Measurements from ENCODE around the gene DDX3X. TPM values are rescaled to one million over a fixed set of nuclear protein-coding genes. Genes with fewer than 3 reads are reported as not detected.

Gene DDX3X
- total and polyA plus RNA-seq, 8 donors = 23.2 to 142 (median 96.4) TPM

- no peaks in the 10 kb centered on the region for H3K27me3 ChIP-seq
- peak overlapping the region in 3 of 4 donors; percentile 91 to 93 (median 92) for H3K4me3 ChIP-seq
- TF ChIP-seq CTCF (IDR thresholded peaks at IDR 0.05) = no peak
- peaks cover 0 to 23% (median 0%) of the 10 kb centered on the region in 3 donors for H3K36me3 ChIP-seq
- H3K27ac ChIP-seq = no peak overlapping the region
- H3K9me3 ChIP-seq = no peaks in the 10 kb centered on the region
- FAIRE-seq (no peak), ATAC-seq (no peak), DNase-seq (no peak)
- intact Hi-C loops (cut with DNase I) = no loop called here
- H3K4me1 ChIP-seq = peaks cover 13 to 32% (median 25%) of the 10 kb centered on the region in 3 donors
- 36 to 65% methylated on average over 7 of the region's 7 CpGs for WGBS, 2 donors
Observed at GRCh38 chrX:41336447-41336846, 2.5 kb downstream of the DDX3X start.

GRCh38 chrX:41337140-41337539 is 3.2 kb downstream of the DDX3X start:
- Histone ChIP-seq H3K4me1 (peaks cover 13 to 32% (median 21%) of the 10 kb centered on the region in 3 donors), H3K27me3 (no peaks in the 10 kb centered on the region), H3K36me3 (peaks cover 0 to 30% (median 4%) of the 10 kb centered on the region in 3 donors), H3K4me3 (peak overlapping the region in 2 of 4 donors; percentile 91 to 93), H3K27ac (no peak overlapping the region), H3K9me3 (no peaks in the 10 kb centered on the region)
- TF ChIP-seq CTCF (IDR thresholded peaks at IDR 0.05) = no peak
- intact Hi-C loops (cut with DNase I) = no loop called here
- FAIRE-seq (no peak), ATAC-seq (no peak), DNase-seq (no peak)
- WGBS, 2 donors = 26 to 75% methylated on average over 1 of the region's 1 CpG

- intact Hi-C loops (cut with DNase I) = no loop called here
- no peak for TF ChIP-seq CTCF (IDR thresholded peaks at IDR 0.05)
- no peaks in the 10 kb centered on the region for H3K9me3 ChIP-seq
- peaks cover 0 to 42% (median 17%) of the 10 kb centered on the region in 3 donors for H3K36me3 ChIP-seq
- H3K4me1 ChIP-seq = peaks cover 13 to 32% (median 21%) of the 10 kb centered on the region in 3 donors
- FAIRE-seq = no peak
- H3K27me3 ChIP-seq = no peaks in the 10 kb centered on the region
- no peak overlapping the region for H3K27ac ChIP-seq
- DNase-seq = no peak
- peak overlapping the region in 1 of 4 donors; percentile 93 for H3K4me3 ChIP-seq
- 23 to 58% methylated on average over 1 of the region's 1 CpG for WGBS, 2 donors
- ATAC-seq = no peak
Observed at GRCh38 chrX:41338436-41338835, 4.5 kb downstream of the DDX3X start.

GRCh38 chrX:41339148-41339547 is 5.2 kb downstream of the DDX3X start:
- Histone ChIP-seq H3K27me3 (no peaks in the 10 kb centered on the region), H3K4me1 (peaks cover 13 to 32% (median 21%) of the 10 kb centered on the region in 3 donors), H3K27ac (no peak overlapping the region), H3K9me3 (no peaks in the 10 kb centered on the region), H3K4me3 (no peak overlapping the region), H3K36me3 (peaks cover 0 to 50% (median 24%) of the 10 kb centered on the region in 3 donors)
- DNase-seq (no peak), ATAC-seq (no peak), FAIRE-seq (no peak)
- 43 to 80% methylated on average over 4 of the region's 4 CpGs for WGBS, 2 donors
- no peak for TF ChIP-seq CTCF (IDR thresholded peaks at IDR 0.05)
- intact Hi-C loops (cut with DNase I) = no loop called here

- intact Hi-C loops (cut with DNase I) = no loop called here
- Histone ChIP-seq H3K4me3 (no peak overlapping the region), H3K4me1 (peaks cover 0 to 6% (median 3%) of the 10 kb centered on the region in 3 donors), H3K36me3 (peaks cover 10 to 90% (median 69%) of the 10 kb centered on the region in 3 donors), H3K27me3 (no peaks in the 10 kb centered on the region), H3K9me3 (no peaks in the 10 kb centered on the region), H3K27ac (no peak overlapping the region)
- ATAC-seq = no peak
- DNase-seq = no peak
- no peak for TF ChIP-seq CTCF (IDR thresholded peaks at IDR 0.05)
- 92 to 95% methylated on average over 9 of the region's 9 CpGs for WGBS, 2 donors
- no peak for FAIRE-seq
Observed at GRCh38 chrX:41344053-41344452, 10.1 kb downstream of the DDX3X start.

All from pancreas (tissue), 10 donors.